HG03139 (cell line): ENCODE results near the gene KIF23.
A peak's percentile ranks its signal among the peaks of the same experiment; 100 is the strongest.
"Not testable (repeated sequence)": the region's sequence is repeated elsewhere in the genome, so short reads cannot be mapped to it uniquely, and the experiment has no call there.

Source experiments
- ATAC-seq: cut with Tn5 transposase; IDR thresholded peaks from one replicate; pipeline ENCODE4 v1.9.1; 2021; ENCODE audit not compliant: unreplicated experiment

KIF23 gene

GRCh38 chr15:69413822-69414700, at the start of gene KIF23:
Gene KIF23, plus strand, starts transcription at chr15:69414349. Its CDS starts 117 bp downstream, at chr15:69414466.
- ATAC-seq = peak; percentile 91

GRCh38 chr15:69367236-69367635, 46.9 kb upstream of the KIF23 start:
- no peak for ATAC-seq

- ATAC-seq = no peak
Observed at GRCh38 chr15:69369631-69370030, 44.5 kb upstream of the KIF23 start.

GRCh38 chr15:69373406-69373805, 40.7 kb upstream of the KIF23 start:
- ATAC-seq = no peak

GRCh38 chr15:69375151-69375790, 38.9 kb upstream of the KIF23 start:
- no peak for ATAC-seq

- ATAC-seq = no peak
Observed at GRCh38 chr15:69377216-69377970, 36.8 kb upstream of the KIF23 start.

GRCh38 chr15:69380100-69380725, 33.9 kb upstream of the KIF23 start:
- ATAC-seq = no peak

GRCh38 chr15:69380726-69381105, 33.4 kb upstream of the KIF23 start:
- ATAC-seq = no peak

GRCh38 chr15:69382176-69382575, 32.0 kb upstream of the KIF23 start:
- not testable (repeated sequence) for ATAC-seq

- ATAC-seq = not testable (repeated sequence)
Observed at GRCh38 chr15:69384066-69384465, 30.1 kb upstream of the KIF23 start.

GRCh38 chr15:69384626-69385598, 29.2 kb upstream of the KIF23 start:
- ATAC-seq = no peak

GRCh38 chr15:69385831-69386230, 28.3 kb upstream of the KIF23 start:
- ATAC-seq = no peak

GRCh38 chr15:69386284-69386683, 27.9 kb upstream of the KIF23 start:
- no peak for ATAC-seq

- ATAC-seq = no peak
Observed at GRCh38 chr15:69388260-69388705, 25.9 kb upstream of the KIF23 start.

- no peak for ATAC-seq
Observed at GRCh38 chr15:69389426-69389825, 24.7 kb upstream of the KIF23 start.

- no peak for ATAC-seq
Observed at GRCh38 chr15:69390575-69390974, 23.6 kb upstream of the KIF23 start.

GRCh38 chr15:69391046-69391757, 22.9 kb upstream of the KIF23 start:
- no peak for ATAC-seq

GRCh38 chr15:69392352-69392751, 21.8 kb upstream of the KIF23 start:
- ATAC-seq = no peak

- no peak for ATAC-seq
Observed at GRCh38 chr15:69393831-69394491, 20.2 kb upstream of the KIF23 start.
